ENCODE measurements around the gene TNFSF12. TPM values are rescaled to one million over a fixed set of nuclear protein-coding genes. Genes with fewer than 3 reads are reported as not detected.
A peak's percentile ranks its signal among the peaks of the same experiment; 100 is the strongest.

TNFSF12 gene
- total and polyA plus RNA-seq, 5 experiments from 2014 or later, result 19.3 to 28.6 (median 25.8) TPM

DNA sequence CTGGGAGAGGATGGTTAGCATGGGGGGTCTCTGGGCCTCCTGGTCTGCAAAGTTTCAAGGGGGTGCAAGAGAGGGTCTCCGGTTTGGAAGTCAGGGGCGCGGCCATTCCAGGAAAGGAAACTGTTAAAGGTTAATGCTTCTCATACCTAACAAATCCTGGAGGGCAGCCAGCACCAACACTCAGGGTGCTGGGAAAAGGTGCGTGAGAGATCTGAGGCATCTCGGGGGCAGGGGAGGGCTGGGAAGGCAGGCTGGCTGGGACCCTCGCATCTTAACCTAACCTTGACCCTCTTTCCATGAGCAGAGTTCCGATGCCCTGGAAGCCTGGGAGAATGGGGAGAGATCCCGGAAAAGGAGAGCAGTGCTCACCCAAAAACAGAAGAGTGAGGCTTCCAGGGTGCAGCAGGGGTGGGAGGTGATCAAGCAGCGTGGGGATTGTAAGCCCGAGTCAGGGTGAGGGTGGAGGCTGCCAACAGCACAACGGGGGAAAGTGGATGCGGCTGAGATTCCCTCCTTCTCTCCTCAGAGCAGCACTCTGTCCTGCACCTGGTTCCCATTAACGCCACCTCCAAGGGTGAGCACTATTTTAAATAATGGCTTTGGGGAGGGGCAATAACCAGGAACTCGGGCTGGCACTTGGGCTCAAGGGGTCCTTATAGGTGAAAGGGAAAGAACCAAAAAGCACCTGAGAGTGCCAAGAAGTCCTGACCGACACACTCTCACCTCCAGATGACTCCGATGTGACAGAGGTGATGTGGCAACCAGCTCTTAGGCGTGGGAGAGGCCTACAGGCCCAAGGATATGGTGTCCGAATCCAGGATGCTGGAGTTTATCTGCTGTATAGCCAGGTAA lies 10.7 kb downstream of the TNFSF12 start:
- ATAC-seq (no peak), DNase-seq (no peak)
- Mint-ChIP-seq H3K4me3 (peak overlapping the region; percentile 43 to 98 (median 90)), H3K36me3 (peaks cover 0 to 13% (median 3%) of the 10 kb centered on the region in 3 donors), H3K9me3 (no peaks in the 10 kb centered on the region), H3K27ac (peak overlapping the region; percentile 82 to 99 (median 97)), H3K27me3 (no peaks in the 10 kb centered on the region), H3K4me1 (peaks cover 39 to 70% (median 65%) of the 10 kb centered on the region in 4 donors)
- POLR2A ChIA-PET, result interaction anchor here (0.5 to 3.3 kb wide), 15 partner anchors 10 to 204 kb away, joined by 3 to 37 read pairs (median 7); partner anchors contain the start of genes CD68, POLR2A, TNFSF12 and TP53

DNA sequence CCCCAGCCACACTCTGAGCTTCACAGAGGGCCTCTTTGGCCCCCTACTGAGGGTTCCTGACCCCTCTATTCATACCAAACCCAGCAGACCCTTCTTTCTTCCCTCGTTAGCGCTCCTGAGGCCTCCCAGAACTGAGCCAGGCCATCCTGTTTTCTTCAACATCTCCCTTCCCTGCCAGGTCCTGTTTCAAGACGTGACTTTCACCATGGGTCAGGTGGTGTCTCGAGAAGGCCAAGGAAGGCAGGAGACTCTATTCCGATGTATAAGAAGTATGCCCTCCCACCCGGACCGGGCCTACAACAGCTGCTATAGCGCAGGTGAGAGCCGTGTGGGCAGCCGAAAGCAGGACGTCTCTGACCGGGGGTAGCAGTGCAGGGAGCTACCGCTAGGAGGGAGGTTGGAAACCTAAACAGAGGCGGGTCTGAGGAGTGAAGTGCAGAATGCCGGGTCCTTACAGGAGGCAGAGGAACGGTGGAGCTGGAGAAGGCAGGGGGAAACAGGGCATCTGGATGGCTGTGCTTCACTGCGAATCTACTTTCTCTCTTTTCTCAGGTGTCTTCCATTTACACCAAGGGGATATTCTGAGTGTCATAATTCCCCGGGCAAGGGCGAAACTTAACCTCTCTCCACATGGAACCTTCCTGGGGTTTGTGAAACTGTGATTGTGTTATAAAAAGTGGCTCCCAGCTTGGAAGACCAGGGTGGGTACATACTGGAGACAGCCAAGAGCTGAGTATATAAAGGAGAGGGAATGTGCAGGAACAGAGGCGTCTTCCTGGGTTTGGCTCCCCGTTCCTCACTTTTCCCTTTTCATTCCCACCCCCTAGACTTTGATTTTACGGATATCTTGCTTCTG lies 11.5 kb downstream of the TNFSF12 start:
- peak in 7 of 10 donors; percentile 33 to 53 (median 44) for DNase-seq
- no peaks in the 10 kb centered on the region for H3K27me3 Mint-ChIP-seq
- H3K9me3 Mint-ChIP-seq, result no peaks in the 10 kb centered on the region
- H3K36me3 Mint-ChIP-seq, result peaks cover 0 to 21% (median 3%) of the 10 kb centered on the region in 3 donors
- POLR2A ChIA-PET, result interaction anchor here (0.7 to 3.9 kb wide), 33 partner anchors 8 to 224 kb away, joined by 3 to 37 read pairs (median 6); partner anchors contain the start of genes ACAP1, ATP1B2, CD68 and MPDU1
- peaks cover 34 to 62% (median 59%) of the 10 kb centered on the region in 4 donors for H3K4me1 Mint-ChIP-seq
- ATAC-seq, result peak; percentile 17 to 22
- peak overlapping the region; percentile 88 to 98 (median 94) for H3K4me3 Mint-ChIP-seq
- H3K27ac Mint-ChIP-seq, result peak overlapping the region; percentile 83 to 99 (median 97)

DNA sequence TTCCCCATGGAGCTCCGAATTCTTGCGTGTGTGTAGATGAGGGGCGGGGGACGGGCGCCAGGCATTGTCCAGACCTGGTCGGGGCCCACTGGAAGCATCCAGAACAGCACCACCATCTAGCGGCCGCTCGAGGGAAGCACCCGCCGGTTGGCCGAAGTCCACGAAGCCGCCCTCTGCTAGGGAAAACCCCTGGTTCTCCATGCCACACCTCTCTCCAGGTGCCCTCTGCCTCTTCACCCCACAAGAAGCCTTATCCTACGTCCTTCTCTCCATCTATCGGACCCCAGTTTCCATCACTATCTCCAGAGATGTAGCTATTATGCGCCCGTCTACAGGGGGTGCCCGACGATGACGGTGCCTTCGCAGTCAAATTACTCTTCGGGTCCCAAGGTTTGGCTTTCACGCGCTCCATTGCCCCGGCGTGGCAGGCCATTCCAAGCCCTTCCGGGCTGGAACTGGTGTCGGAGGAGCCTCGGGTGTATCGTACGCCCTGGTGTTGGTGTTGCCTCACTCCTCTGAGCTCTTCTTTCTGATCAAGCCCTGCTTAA lies 12.2 kb downstream of the TNFSF12 start:
- peaks cover 0 to 27% (median 3%) of the 10 kb centered on the region in 3 donors for H3K36me3 Mint-ChIP-seq
- H3K27me3 Mint-ChIP-seq, result no peaks in the 10 kb centered on the region
- H3K4me3 Mint-ChIP-seq, result peak overlapping the region; percentile 88 to 98 (median 94)
- POLR2A ChIA-PET, result interaction anchor here (0.6 to 3.9 kb wide), 36 partner anchors 9 to 595 kb away, joined by 3 to 37 read pairs (median 6); partner anchors contain the start of genes ACAP1, ATP1B2, CD68 and MPDU1
- ATAC-seq (peak; percentile 62 to 69), DNase-seq (peak; percentile 60 to 89 (median 78))
- peak overlapping the region; percentile 83 to 99 (median 97) for H3K27ac Mint-ChIP-seq
- H3K4me1 Mint-ChIP-seq, result peaks cover 31 to 59% (median 55%) of the 10 kb centered on the region in 4 donors
- no peaks in the 10 kb centered on the region for H3K9me3 Mint-ChIP-seq

DNA sequence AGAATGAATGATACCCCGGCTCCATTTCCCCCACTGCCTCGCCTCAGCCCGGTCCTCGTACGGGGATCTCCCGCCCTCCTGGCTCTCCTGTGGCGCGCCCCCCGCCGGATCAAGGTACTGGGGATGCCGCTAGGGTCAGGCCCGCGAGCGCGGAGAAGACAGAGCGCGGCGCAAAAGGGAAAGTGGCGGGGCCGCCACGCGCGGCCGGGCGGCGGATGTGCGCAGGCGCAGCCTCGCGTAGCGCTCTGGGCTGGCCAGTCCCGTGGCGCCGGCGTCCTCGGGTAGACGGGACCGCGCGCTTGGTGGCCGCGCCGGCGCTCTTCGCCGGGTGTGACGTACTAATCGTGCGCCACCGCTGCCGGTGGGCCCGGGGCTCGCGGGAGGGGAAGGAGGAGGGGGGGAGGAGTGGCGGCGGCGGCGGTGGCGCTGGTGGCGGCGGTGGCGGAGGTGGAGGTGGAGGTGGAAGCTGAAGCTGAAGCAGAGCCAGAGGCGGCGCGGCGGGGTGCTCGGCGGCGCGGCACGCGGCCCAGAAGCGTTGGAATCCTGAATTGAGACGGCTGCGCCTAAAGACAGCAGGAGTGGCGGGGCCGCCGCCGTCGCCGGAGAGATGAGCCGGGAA lies 12.8 kb downstream of the TNFSF12 start, which contains the start of gene SENP3:
SENP3 (plus strand) TSS at position 331 of the 619 bp plus-strand sequence. CDS start 1,158 bp downstream, outside the sequence.
- POLR2A ChIA-PET, result interaction anchor here (0.6 to 3.9 kb wide), 30 partner anchors 9 to 595 kb away, joined by 3 to 37 read pairs (median 7); partner anchors contain the start of genes ACAP1, CD68, FXR2 and MPDU1
- Mint-ChIP-seq H3K4me1 (peaks cover 28 to 55% (median 50%) of the 10 kb centered on the region in 4 donors), H3K9me3 (no peaks in the 10 kb centered on the region), H3K36me3 (peaks cover 0 to 28% (median 4%) of the 10 kb centered on the region in 3 donors), H3K4me3 (peak within 1 kb of the TSS; percentile 88 to 98 (median 94)), H3K27ac (peak within 1 kb of the TSS; percentile 83 to 99 (median 97)), H3K27me3 (no peaks in the 10 kb centered on the region)
- ATAC-seq (peak; percentile 84 to 87), DNase-seq (peak; percentile 87 to 95 (median 90))

DNA sequence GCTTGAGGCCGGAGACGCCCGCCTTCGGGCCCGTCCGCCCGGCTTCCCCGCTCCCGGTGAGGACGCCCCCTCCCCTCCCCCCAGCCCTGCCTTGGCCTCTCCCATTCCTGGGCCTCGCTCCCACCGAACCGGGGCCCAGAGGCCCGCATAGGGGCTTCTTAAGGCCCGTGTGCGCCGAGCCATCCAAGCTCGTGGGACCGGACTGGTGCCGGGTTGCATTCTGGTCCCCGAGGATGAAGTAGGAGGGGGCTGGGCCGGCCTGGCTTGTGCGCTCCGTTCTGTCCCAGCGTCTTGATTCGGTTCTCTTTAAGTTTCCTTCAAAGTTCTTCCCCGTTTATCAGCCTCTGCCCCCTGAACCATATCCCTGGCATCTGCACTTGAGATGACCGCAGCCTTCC lies 13.3 kb downstream of the TNFSF12 start:
- DNase-seq, result no peak
- POLR2A ChIA-PET, result interaction anchor here (1.1 to 3.9 kb wide), 11 partner anchors 10 to 126 kb away, joined by 3 to 37 read pairs (median 13); partner anchors contain the start of genes CD68, FXR2, MPDU1 and TMEM102
- ATAC-seq, result peak in 1 of 2 donors; percentile 5
- Mint-ChIP-seq H3K9me3 (no peaks in the 10 kb centered on the region), H3K27ac (peak overlapping the region; percentile 72 to 97 (median 90)), H3K4me3 (peak overlapping the region; percentile 81 to 98 (median 90)), H3K36me3 (peaks cover 0 to 33% (median 7%) of the 10 kb centered on the region in 3 donors), H3K27me3 (no peaks in the 10 kb centered on the region), H3K4me1 (peaks cover 28 to 54% (median 48%) of the 10 kb centered on the region in 4 donors)

DNA sequence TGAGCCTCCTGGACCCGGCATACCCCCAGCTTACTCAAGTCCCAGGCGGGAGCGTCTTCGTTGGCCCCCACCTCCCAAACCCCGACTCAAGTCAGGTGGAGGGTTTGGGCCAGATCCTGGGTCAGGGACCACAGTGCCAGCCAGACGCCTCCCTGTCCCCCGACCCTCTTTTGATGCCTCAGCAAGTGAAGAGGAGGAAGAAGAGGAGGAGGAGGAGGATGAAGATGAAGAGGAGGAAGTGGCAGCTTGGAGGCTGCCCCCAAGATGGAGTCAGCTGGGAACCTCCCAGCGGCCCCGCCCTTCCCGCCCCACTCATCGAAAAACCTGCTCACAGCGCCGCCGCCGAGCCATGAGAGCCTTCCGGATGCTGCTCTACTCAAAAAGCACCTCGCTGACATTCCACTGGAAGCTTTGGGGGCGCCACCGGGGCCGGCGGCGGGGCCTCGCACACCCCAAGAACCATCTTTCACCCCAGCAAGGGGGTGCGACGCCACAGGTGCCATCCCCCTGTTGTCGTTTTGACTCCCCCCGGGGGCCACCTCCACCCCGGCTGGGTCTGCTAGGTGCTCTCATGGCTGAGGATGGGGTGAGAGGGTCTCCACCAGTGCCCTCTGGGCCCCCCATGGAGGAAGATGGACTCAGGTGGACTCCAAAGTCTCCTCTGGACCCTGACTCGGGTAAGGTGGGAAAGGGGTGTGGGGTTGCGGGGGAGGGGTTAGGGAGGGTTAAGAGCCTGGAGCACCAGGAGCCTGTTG lies 14.4 kb downstream of the TNFSF12 start:
- no peak for ATAC-seq
- no peaks in the 10 kb centered on the region for H3K9me3 Mint-ChIP-seq
- H3K36me3 Mint-ChIP-seq, result peaks cover 0 to 39% (median 7%) of the 10 kb centered on the region in 3 donors
- H3K27ac Mint-ChIP-seq, result peak overlapping the region in 6 of 10 donors; percentile 56 to 92 (median 84)
- H3K4me1 Mint-ChIP-seq, result peaks cover 28 to 50% (median 43%) of the 10 kb centered on the region in 4 donors
- POLR2A ChIA-PET, result interaction anchor here (1.4 to 3.9 kb wide), 3 partner anchors 20 to 128 kb away, joined by 3 to 33 read pairs (median 14); partner anchors contain the start of genes MPDU1, TMEM102, TP53 and WRAP53
- peak overlapping the region; percentile 81 to 98 (median 88) for H3K4me3 Mint-ChIP-seq
- H3K27me3 Mint-ChIP-seq, result no peaks in the 10 kb centered on the region
- no peak for DNase-seq

DNA sequence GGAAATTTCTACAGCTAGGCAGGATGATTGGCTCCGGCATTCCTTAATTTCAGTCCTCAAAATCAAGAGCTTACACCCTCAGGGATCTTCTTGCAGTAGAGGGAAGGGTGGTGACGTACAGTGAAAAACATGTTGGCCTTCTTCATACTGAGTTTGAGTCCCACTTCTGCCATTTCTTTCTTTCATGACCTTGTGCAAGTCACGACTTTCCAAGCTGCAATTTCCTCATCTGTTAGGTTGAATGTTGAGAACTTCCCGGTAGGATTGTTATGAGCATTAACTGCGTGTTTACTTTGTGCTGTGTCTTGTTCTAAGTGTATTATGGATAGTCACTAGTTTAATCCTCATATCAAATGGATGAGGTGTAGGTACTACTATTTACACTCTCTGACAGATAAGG lies 20.7 kb downstream of the TNFSF12 start:
- ATAC-seq, result no peak
- Mint-ChIP-seq H3K27ac (peak overlapping the region in 3 of 10 donors; percentile 0 to 39 (median 33)), H3K4me3 (peak overlapping the region in 1 of 10 donors; percentile 3), H3K36me3 (peaks cover 4 to 76% (median 17%) of the 10 kb centered on the region in 3 donors), H3K27me3 (no peaks in the 10 kb centered on the region), H3K9me3 (peaks cover 0 to 1% (median 0%) of the 10 kb centered on the region in 9 donors), H3K4me1 (peaks cover 18 to 26% (median 23%) of the 10 kb centered on the region in 4 donors)
- POLR2A ChIA-PET, result interaction anchor here (0.6 to 7.4 kb wide), 7 partner anchors 13 to 117 kb away, joined by 3 to 129 read pairs (median 4); partner anchors contain the start of genes MPDU1, TP53 and WRAP53
- no peak for DNase-seq

DNA sequence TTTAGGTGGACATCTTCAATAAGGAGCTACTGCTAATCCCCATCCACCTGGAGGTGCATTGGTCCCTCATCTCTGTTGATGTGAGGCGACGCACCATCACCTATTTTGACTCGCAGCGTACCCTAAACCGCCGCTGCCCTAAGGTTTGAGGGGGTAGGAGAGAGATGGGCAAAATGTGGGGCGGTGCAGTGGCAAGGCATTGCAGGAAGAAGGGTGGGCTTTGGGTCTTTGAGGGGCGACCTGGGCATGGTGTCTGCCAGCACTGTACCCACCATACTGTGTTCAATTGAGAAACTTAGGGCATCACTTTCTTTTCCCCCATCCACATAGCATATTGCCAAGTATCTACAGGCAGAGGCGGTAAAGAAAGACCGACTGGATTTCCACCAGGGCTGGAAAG lies 21.5 kb downstream of the TNFSF12 start:
- ATAC-seq (no peak), DNase-seq (no peak)
- Mint-ChIP-seq H3K4me3 (peak overlapping the region in 2 of 10 donors; percentile 10 to 26), H3K9me3 (peaks cover 0 to 1% (median 0%) of the 10 kb centered on the region in 9 donors), H3K27ac (peak overlapping the region in 8 of 10 donors; percentile 29 to 84 (median 62)), H3K36me3 (peaks cover 4 to 76% (median 23%) of the 10 kb centered on the region in 3 donors), H3K4me1 (peaks cover 18 to 34% (median 31%) of the 10 kb centered on the region in 4 donors), H3K27me3 (no peaks in the 10 kb centered on the region)
- POLR2A ChIA-PET, result interaction anchor here (0.6 to 7.4 kb wide), 5 partner anchors 13 to 116 kb away, joined by 4 to 129 read pairs (median 4); partner anchors contain the start of genes MPDU1, TP53 and WRAP53

DNA sequence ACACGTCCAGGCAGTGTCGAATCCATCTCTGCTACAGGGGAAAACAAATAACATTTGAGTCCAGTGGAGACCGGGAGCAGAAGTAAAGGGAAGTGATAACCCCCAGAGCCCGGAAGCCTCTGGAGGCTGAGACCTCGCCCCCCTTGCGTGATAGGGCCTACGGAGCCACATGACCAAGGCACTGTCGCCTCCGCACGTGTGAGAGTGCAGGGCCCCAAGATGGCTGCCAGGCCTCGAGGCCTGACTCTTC lies 23.4 kb downstream of the TNFSF12 start:
- Mint-ChIP-seq H3K4me1 (peaks cover 21 to 50% (median 43%) of the 10 kb centered on the region in 4 donors), H3K27me3 (no peaks in the 10 kb centered on the region), H3K36me3 (peaks cover 4 to 77% (median 34%) of the 10 kb centered on the region in 3 donors), H3K9me3 (peaks cover 0 to 1% (median 0%) of the 10 kb centered on the region in 9 donors), H3K27ac (peak overlapping the region; percentile 95 to 100 (median 99)), H3K4me3 (peak overlapping the region; percentile 91 to 100 (median 98))
- DNase-seq, result no peak
- POLR2A ChIA-PET, result interaction anchor here (0.7 to 7.4 kb wide), 13 partner anchors 11 to 267 kb away, joined by 3 to 129 read pairs (median 7); partner anchors contain the start of genes ACAP1, FXR2, MPDU1 and POLR2A
- peak in 1 of 2 donors; percentile 83 for ATAC-seq
